HEK293T (cell line): ENCODE data around the gene DNAL4.

Experiments
- CTBP1 ChIP-seq: fragments of 450-650 bp; IDR thresholded peaks from 2 replicates; pipeline ENCODE4 v1.6.1; 2016; ENCODE audit warnings: borderline replicate concordance
- TARDBP ChIP-seq: fragments of 450-650 bp; IDR thresholded peaks from 2 replicates; pipeline ENCODE4 v1.6.1; 2016

- TF ChIP-seq TARDBP (no peak), CTBP1 (no peak)
These were observed 48.1 kb downstream of the DNAL4 start for GRCh38 chr22:38745676-38746460.
